HG02885 (cell line): ENCODE data around the gene PTGES3L.
"Not testable (repeated sequence)": the region's sequence is repeated elsewhere in the genome, so short reads cannot be mapped to it uniquely, and the experiment has no call there.

ENCODE experiments used
- ATAC-seq: cut with Tn5 transposase; IDR thresholded peaks from one replicate; pipeline ENCODE4 v1.9.1; 2021; ENCODE audit warnings: mild to moderate bottlenecking; ENCODE audit not compliant: unreplicated experiment, poor library complexity

The PTGES3L gene

DNA sequence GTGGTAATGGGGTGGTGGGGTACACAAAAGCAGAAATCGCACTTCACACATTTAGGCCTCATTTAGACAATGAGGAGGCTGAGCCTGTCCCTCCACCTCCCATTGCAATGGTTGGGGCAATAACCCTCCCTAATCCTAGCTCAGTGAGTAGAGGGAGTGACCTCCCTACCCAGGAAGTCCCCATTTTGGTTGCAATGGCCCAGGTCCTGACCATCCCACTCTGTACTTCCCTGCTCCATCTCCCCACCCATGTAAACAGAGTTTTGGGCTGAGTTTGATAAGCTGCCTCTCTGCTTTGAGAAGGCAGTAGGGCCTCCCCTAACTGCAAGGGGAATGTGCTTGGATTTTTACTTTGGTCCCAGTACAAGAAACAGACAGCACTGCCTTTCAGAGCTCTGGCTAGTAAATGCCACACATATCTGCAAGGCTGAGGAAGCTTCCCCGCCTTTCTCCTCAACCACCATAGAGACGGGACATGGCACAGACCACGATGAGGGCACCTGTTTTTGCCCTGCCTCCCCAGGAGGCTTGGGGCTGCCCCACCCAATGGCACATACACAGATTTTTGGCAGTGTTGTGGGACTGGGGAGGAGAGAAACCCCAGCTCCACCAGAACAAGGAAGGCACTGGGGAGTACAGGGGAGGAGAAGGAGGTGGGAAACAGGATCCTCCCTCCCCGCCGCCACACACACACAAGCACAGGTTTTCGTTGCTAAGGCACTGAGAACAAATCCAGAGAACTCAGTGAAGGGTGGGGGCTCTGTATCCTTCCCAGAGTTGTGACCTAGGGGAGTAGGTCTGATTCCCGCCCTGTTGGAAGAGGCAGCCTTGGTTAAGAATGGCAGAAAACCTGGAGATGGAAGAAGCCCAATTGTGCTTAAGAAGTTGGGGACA is 35.0 kb upstream of the PTGES3L start:
- no peak for ATAC-seq

GRCh38 chr17:43014020-43014648 is 34.3 kb upstream of the PTGES3L start:
- ATAC-seq, result no peak

DNA sequence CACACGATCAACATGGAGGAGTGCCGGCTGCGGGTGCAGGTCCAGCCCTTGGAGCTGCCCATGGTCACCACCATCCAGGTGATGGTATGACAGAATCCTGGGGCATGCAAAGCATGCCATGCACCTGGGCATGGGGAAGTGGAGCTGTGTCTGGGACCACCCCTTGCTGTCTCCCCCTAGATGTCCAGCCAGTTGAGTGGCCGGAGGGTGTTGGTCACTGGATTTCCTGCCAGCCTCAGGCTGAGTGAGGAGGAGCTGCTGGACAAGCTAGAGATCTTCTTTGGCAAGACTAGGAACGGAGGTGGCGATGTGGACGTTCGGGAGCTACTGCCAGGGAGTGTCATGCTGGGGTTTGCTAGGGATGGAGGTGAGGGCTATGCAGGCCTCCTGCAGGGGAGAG is 33.4 kb upstream of the PTGES3L start:
- ATAC-seq, result no peak

DNA sequence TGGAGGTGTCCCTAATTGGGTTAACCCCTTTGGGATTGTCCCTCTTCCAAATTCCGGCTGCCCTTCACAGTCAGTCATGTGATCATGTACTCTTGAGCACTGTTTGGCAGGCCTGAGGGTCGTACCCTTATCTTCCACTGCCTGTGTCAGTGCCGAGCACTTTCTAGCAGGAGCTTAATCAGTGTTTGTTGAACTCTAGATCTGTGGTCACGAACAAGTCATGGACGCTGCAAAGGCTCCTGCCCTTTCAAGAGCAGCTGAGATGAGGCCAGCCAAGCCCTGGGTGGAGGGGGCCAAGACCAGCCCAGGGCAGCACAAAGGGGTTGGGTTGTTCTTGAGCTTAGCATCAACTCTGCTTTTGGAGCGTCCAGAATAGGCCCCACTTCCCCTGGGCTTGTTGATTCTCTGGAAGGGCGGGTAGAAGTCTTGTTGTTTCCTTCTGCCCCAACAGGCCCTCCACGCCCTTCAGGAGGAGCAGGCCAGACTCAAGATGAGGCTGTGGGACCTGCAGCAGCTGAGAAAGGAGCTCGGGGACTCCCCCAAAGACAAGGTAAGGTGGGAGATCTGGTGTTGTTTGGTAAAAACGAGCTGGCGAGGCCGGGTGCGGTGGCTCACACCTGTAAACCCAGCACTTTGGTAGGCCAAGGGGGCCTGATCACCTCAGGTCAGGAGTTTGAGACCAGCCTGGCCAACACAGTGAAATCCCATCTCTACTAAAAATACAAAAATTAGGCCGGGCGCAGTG is 32.0 kb upstream of the PTGES3L start:
- ATAC-seq, result no peak

- ATAC-seq, result no peak
These were observed 30.9 kb upstream of the PTGES3L start for GRCh38 chr17:43010667-43011308.

DNA sequence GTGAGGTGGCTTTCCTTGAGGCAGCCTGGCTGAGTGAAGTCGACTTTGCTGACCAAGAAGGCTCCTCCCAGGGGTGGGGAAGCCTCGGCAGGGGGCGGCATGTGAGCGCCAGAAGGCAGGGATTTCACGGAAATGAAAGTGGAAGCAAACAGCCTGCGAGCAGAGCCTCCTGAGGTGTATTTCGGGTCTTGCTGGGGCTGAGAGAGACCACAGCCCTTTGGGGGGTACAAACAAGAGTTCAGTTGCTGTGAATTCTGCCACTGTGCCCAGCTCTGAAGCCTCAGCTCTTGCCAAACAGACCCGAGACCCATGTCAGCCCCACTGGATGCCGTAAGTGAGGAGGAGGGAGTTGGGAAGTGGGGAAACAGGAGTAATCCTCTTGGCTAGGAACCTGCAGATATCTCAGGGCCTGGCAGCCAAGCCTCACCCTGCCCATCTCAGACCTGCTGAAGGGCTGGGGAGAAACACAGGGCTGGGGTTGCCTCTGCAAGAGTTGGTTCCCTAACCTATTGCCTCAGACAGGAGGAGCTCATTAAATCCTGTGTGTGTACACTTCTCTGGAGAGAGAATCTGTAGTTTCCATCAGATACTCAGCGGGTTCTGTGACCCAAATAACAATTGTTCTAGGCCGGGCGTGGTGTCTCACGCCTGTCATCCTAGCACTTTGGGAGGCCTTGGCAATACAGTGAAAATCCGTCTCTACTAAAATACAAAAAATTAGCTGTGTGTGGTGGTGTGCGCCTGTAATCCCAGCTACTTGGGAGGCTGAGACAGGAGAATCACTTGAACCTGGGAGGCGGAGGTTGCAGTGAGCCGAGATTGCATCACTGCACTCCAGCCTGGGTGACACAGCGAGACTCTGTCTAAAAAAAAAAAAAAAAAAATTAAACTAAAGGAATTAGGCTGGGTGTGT is 27.0 kb upstream of the PTGES3L start, which contains the start of gene IFI35:
Gene IFI35, plus strand, starts transcription at position 146 of the 913 bp plus-strand sequence. Its CDS starts 164 bp downstream, at position 310.
- ATAC-seq, result peak; percentile 82

DNA sequence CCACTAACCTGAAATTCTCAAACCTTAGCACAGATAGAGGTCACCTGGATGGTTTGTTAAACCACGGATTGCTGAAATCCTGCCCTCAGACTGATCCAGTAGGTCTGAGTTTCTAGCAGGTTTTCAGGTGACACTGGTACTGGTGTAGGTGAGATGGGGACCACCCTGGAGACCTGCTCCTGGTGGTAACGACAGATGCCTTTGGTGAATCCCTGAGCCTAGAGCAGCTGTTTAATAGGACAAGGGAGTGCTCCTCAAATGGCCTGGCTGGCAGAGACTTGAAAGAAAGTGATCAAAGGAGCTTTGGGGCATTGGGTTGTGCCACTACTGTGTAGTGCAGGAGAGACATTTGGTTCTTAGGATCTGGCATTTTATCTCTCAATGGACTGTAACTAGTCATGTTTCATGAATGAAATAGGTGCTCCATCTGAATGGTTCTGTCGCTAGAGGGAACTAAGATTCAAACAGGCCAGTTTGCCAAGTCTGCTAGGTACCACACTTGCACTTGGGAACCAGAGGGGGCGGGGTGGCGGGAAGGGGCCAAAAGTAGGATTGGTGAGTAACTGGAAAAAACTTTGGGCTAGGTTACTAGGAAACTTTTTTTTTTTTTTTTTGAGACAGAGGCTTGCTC is 23.8 kb upstream of the PTGES3L start:
- no peak for ATAC-seq

DNA sequence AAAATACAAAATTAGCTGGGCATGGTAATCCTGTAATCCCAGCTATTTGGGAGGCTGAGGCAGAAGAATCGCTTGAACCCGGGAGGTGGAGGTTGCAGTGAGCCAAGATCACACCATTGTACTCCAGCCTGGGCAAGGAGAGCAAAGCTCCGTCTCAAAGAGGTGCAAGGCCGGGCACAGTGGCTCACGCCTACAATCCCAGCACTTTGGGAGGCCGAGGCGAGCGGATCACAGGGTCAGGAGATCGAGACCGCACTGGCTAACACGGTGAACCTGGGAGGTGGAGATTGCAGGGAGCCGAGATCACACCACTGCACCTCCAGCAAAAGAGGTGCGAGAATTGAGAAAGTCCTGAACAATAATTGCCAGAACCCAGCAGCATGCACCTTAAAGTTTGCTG is 21.0 kb upstream of the PTGES3L start:
- ATAC-seq, result not testable (repeated sequence)

GRCh38 chr17:42999003-42999525 is 19.2 kb upstream of the PTGES3L start:
- ATAC-seq, result no peak

DNA sequence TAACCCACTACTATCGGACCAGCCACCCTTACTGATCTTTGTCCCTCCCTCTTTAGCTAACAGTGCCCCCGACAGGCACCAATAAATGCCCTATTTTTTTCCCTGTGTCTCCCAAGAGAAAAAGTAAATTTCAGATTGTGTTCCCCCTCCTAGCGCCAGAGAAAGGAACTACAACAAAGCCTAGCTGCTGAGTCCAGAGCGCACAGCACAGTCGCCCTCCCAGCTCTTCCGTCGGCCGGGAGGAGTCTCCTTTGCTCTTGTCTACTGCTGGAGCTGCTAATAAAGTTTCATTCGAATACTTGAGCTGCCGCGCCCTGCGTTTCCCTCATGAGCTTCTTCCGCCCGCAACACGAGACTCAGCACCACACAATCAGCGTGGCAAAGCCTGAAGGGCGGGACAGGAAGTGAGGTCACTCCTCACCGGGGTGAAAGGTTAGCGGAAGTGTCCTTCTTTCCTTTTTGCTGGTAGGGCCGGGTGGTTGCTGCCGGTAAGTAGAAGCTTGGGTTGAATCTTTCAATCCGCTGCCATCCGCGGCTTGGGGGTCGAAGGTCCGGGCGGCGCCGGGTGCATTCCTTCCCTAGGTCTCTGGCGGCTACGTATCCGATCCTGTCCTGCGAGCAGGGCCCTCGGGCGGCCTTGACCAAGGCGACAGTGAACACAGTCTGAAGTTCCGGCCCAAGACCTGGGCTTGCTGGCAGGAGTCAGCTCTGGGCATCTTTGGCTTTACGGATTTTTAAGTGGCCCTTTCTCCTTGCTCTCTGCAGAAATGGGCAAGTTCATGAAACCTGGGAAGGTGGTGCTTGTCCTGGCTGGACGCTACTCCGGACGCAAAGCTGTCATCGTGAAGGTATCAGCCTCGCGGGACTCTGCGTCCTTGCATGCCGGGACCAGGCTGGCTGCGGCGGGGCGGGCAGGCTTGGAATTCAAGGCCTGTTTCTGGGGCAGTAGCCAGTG is 18.4 kb upstream of the PTGES3L start, which contains the start of gene RPL27:
Gene RPL27, plus strand, starts transcription at position 436 of the 955 bp plus-strand sequence. Its CDS starts 332 bp downstream, at position 768.
- peak; percentile 95 for ATAC-seq

- no peak for ATAC-seq
These were observed 17.6 kb upstream of the PTGES3L start for GRCh38 chr17:42997390-42997983.

- ATAC-seq, result not testable (repeated sequence)
These were observed 14.0 kb upstream of the PTGES3L start for GRCh38 chr17:42993913-42994312.

GRCh38 chr17:42992872-42993271 is 13.0 kb upstream of the PTGES3L start:
- no peak for ATAC-seq

DNA sequence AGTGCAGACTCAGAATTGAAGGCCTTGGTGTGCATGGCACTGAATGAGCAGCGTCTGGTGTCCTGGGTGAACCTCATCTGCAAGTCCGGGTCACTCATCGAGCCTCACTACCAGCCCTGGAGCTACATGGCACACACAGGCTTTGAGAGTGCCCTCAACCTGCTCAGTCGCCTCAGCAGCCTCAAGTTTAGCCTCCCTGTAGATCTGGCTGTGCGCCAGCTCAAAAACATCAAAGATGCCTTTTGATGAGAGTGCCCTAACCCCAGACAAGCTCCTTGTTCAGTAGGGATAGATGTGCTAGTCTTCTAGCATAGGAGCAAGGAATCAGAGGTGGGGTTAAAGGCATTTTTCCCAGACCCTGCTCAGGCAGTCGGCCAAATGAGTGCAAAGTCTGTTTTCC is 11.6 kb upstream of the PTGES3L start:
- no peak for ATAC-seq

GRCh38 chr17:42989726-42990652 is 10.1 kb upstream of the PTGES3L start:
- ATAC-seq, result no peak

- ATAC-seq, result no peak
These were observed 9.3 kb upstream of the PTGES3L start for GRCh38 chr17:42989141-42989540.
